Measurements from ENCODE around the gene ENPP6. TPM values are rescaled to one million over a fixed set of nuclear protein-coding genes. Genes with fewer than 3 reads are reported as not detected.

Gene ENPP6
- total RNA-seq, 1 experiment from 2014 or later: not detected

- no peak for DNase-seq (ENCODE audit: low spot score)
- no peak overlapping the region for H3K27ac ChIP-seq (ENCODE audit: low read depth, low read length, poor library complexity, severe bottlenecking)
- intact Hi-C loops (cut with micrococcal nuclease; ENCODE audit: unreplicated experiment): no loop called here
- H3K4me3 ChIP-seq (ENCODE audit: low read depth, low read length, poor library complexity, severe bottlenecking): no peak overlapping the region
- BruUV-seq (replicated peaks): no TSS peak
- H3K36me3 ChIP-seq (ENCODE audit: insufficient read depth, low read length, poor library complexity, severe bottlenecking): no peaks in the 10 kb centered on the region
- no peaks in the 10 kb centered on the region for H3K27me3 ChIP-seq (replicated peaks; ENCODE audit: insufficient read depth, low read depth, low read length, poor library complexity)
- POLR2A ChIA-PET (ENCODE audit: low non-redundant PET): no interaction called here
- TF ChIP-seq EZH2 (IDR thresholded peaks at IDR 0.05; ENCODE audit: borderline replicate concordance, low read depth, low read length, poor library complexity, severe bottlenecking): no peak
- TF ChIP-seq CTCF (conservative IDR thresholded peaks at IDR 0.05; ENCODE audit: low read depth, low read length): no peak
- H3K4me1 ChIP-seq (ENCODE audit: insufficient read depth, low read length, poor library complexity, severe bottlenecking): no peaks in the 10 kb centered on the region
- CTCF ChIA-PET: no interaction called here
- H3K9me3 ChIP-seq (ENCODE audit: low read depth, low read length, poor library complexity, severe bottlenecking): no peaks in the 10 kb centered on the region
Observed at GRCh38 chr4:184259081-184259480, 41.4 kb upstream of the ENPP6 start.

GRCh38 chr4:184255871-184256642 is 38.4 kb upstream of the ENPP6 start:
- Histone ChIP-seq H3K9me3 (ENCODE audit: low read depth, low read length, poor library complexity, severe bottlenecking) (no peaks in the 10 kb centered on the region), H3K4me3 (ENCODE audit: low read depth, low read length, poor library complexity, severe bottlenecking) (no peak overlapping the region), H3K27ac (ENCODE audit: low read depth, low read length, poor library complexity, severe bottlenecking) (no peak overlapping the region), H3K27me3 (replicated peaks; ENCODE audit: insufficient read depth, low read depth, low read length, poor library complexity) (no peaks in the 10 kb centered on the region), H3K4me1 (ENCODE audit: insufficient read depth, low read length, poor library complexity, severe bottlenecking) (no peaks in the 10 kb centered on the region), H3K36me3 (ENCODE audit: insufficient read depth, low read length, poor library complexity, severe bottlenecking) (no peaks in the 10 kb centered on the region)
- intact Hi-C loops (cut with micrococcal nuclease; ENCODE audit: unreplicated experiment): no loop called here
- BruUV-seq (replicated peaks): no TSS peak
- DNase-seq (ENCODE audit: low spot score): no peak
- POLR2A ChIA-PET (ENCODE audit: low non-redundant PET): no interaction called here
- CTCF ChIA-PET: no interaction called here
- TF ChIP-seq CTCF (conservative IDR thresholded peaks at IDR 0.05; ENCODE audit: low read depth, low read length): no peak
- no peak for TF ChIP-seq EZH2 (IDR thresholded peaks at IDR 0.05; ENCODE audit: borderline replicate concordance, low read depth, low read length, poor library complexity, severe bottlenecking)

GRCh38 chr4:184255361-184255760 is 37.7 kb upstream of the ENPP6 start:
- intact Hi-C loops (cut with micrococcal nuclease; ENCODE audit: unreplicated experiment): no loop called here
- TF ChIP-seq EZH2 (IDR thresholded peaks at IDR 0.05; ENCODE audit: borderline replicate concordance, low read depth, low read length, poor library complexity, severe bottlenecking): no peak
- DNase-seq (ENCODE audit: low spot score): no peak
- no peaks in the 10 kb centered on the region for H3K27me3 ChIP-seq (replicated peaks; ENCODE audit: insufficient read depth, low read depth, low read length, poor library complexity)
- POLR2A ChIA-PET (ENCODE audit: low non-redundant PET): no interaction called here
- H3K27ac ChIP-seq (ENCODE audit: low read depth, low read length, poor library complexity, severe bottlenecking): no peak overlapping the region
- no peak overlapping the region for H3K4me3 ChIP-seq (ENCODE audit: low read depth, low read length, poor library complexity, severe bottlenecking)
- H3K36me3 ChIP-seq (ENCODE audit: insufficient read depth, low read length, poor library complexity, severe bottlenecking): no peaks in the 10 kb centered on the region
- no peaks in the 10 kb centered on the region for H3K4me1 ChIP-seq (ENCODE audit: insufficient read depth, low read length, poor library complexity, severe bottlenecking)
- no peaks in the 10 kb centered on the region for H3K9me3 ChIP-seq (ENCODE audit: low read depth, low read length, poor library complexity, severe bottlenecking)
- CTCF ChIA-PET: no interaction called here
- no TSS peak for BruUV-seq (replicated peaks)

- Histone ChIP-seq H3K36me3 (ENCODE audit: insufficient read depth, low read length, poor library complexity, severe bottlenecking) (no peaks in the 10 kb centered on the region), H3K27me3 (replicated peaks; ENCODE audit: insufficient read depth, low read depth, low read length, poor library complexity) (no peaks in the 10 kb centered on the region), H3K4me1 (ENCODE audit: insufficient read depth, low read length, poor library complexity, severe bottlenecking) (no peaks in the 10 kb centered on the region), H3K4me3 (ENCODE audit: low read depth, low read length, poor library complexity, severe bottlenecking) (no peak overlapping the region), H3K9me3 (ENCODE audit: low read depth, low read length, poor library complexity, severe bottlenecking) (no peaks in the 10 kb centered on the region), H3K27ac (ENCODE audit: low read depth, low read length, poor library complexity, severe bottlenecking) (no peak overlapping the region)
- TF ChIP-seq CTCF (conservative IDR thresholded peaks at IDR 0.05; ENCODE audit: low read depth, low read length) (no peak), EZH2 (IDR thresholded peaks at IDR 0.05; ENCODE audit: borderline replicate concordance, low read depth, low read length, poor library complexity, severe bottlenecking) (no peak)
- intact Hi-C loops (cut with micrococcal nuclease; ENCODE audit: unreplicated experiment): no loop called here
- POLR2A ChIA-PET (ENCODE audit: low non-redundant PET): no interaction called here
- DNase-seq (ENCODE audit: low spot score): no peak
- CTCF ChIA-PET: no interaction called here
- no TSS peak for BruUV-seq (replicated peaks)
Observed at GRCh38 chr4:184253072-184253420, 35.4 kb upstream of the ENPP6 start.
